Tibial artery (tissue), 4 donors: Measurements from ENCODE around the gene TCAP.

Source experiments
- DNase-seq, 2 donors: peaks; one replicate each; pipeline ENCODE4 v3.0.0-alpha.2; 2019
- H3K27ac ChIP-seq, 2 donors: fragments of 200-600 bp; sonication (generic) in 1 of 2; 1 replicate in 1 of 2; 2 replicates in 1 of 2; pipeline ENCODE4 v1.5.1; 2018 to 2019; ENCODE audit warnings: mild to moderate bottlenecking in 1 of 2
- H3K27me3 ChIP-seq, 2 donors: fragments of 200-600 bp; sonication (generic) in 1 of 2; one replicate each; pipeline versions ENCODE4 v1.5.1 to v1.6.0; 2016 to 2019
- H3K36me3 ChIP-seq, 3 donors: fragments of 200-600 bp; sonication (generic) in 2 of 3; one replicate each; pipeline ENCODE4 v1.5.1; 2016 to 2019; ENCODE audit warnings: mild to moderate bottlenecking in 2 of 3
- H3K4me1 ChIP-seq, 4 donors: fragments of 200-600 bp; sonication (generic) in 2 of 4; 1 replicate in 3 of 4; 2 replicates in 1 of 4; pipeline ENCODE4 v1.5.1; 2016 to 2019
- H3K4me3 ChIP-seq, 2 donors: fragments of 200-600 bp; sonication (generic) in 1 of 2; 1 replicate in 1 of 2; 2 replicates in 1 of 2; pipeline ENCODE4 v1.5.1; 2018 to 2019; ENCODE audit warnings: mild to moderate bottlenecking in 2 of 2
- H3K9me3 ChIP-seq, 3 donors: fragments of 200-600 bp; sonication (generic) in 1 of 3; one replicate each; pipeline ENCODE4 v1.5.1; 2016 to 2019
- intact Hi-C: fragments of 100-400 bp; cut with DNase I; formaldehyde crosslinking; loops from one replicate; pipeline ENCODE4 v1.15.0; 2023; ENCODE audit warnings: low total_unique reads
- TF ChIP-seq, protein P1 (sequence below), 2 experiments: fragments of 200-600 bp in 1 of 2; fragments of 450-650 bp in 1 of 2; IDR thresholded peaks; one replicate each; pipeline ENCODE4 v1.5.1; 2017 to 2019; ENCODE audit warnings: antibody characterized with exemption in 2 of 2, mild to moderate bottlenecking in 1 of 2, moderate library complexity in 1 of 2

TCAP gene

DNA sequence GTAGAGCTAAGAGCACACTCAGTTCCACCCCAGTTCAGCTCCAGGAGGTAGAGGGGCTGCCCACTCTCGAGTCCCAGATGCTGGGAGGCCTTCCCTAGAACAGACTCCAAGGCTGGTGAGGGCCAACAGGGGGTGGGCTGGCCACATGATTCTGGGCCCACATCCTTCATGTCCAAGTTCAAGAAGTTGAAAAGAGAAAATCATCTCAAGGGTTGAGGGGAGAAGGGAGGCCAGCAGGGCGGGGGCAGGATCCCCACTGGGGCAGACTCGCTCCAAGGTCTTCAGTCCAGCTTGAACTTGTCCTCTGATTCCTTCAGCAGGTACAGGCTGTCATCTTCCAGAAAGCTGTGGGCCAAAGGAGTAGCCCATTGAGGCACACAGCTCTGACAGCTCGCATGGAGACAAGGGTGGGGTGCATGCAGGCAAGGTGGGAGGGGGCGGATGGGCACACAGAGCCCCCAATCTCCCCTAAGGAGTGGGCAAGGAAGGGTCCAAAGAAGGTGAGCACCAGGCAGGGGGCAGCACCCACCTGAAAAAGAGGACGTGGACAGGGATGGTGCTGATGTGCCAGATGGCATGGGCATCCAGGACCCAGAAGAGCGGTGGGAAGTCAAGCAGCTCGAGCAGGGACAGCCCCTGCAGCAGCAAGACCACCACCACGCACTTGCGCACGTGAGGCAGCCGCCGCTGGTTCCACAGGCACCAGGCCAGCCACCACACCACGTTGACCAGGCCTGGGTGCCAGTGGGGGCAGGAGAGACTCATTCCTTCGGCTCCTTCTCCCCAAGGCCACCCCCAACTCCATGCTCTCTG is 7.6 kb downstream of the TCAP start:
- TF ChIP-seq, protein P1, sequence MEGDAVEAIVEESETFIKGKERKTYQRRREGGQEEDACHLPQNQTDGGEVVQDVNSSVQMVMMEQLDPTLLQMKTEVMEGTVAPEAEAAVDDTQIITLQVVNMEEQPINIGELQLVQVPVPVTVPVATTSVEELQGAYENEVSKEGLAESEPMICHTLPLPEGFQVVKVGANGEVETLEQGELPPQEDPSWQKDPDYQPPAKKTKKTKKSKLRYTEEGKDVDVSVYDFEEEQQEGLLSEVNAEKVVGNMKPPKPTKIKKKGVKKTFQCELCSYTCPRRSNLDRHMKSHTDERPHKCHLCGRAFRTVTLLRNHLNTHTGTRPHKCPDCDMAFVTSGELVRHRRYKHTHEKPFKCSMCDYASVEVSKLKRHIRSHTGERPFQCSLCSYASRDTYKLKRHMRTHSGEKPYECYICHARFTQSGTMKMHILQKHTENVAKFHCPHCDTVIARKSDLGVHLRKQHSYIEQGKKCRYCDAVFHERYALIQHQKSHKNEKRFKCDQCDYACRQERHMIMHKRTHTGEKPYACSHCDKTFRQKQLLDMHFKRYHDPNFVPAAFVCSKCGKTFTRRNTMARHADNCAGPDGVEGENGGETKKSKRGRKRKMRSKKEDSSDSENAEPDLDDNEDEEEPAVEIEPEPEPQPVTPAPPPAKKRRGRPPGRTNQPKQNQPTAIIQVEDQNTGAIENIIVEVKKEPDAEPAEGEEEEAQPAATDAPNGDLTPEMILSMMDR (IDR thresholded peaks at IDR 0.05) = no peak
- intact Hi-C loops = loop anchor here (5.0 kb wide), 1 partner anchor 35 kb away; the partner anchor contains the start of gene STARD3
- no peaks in the 10 kb centered on the region for H3K27me3 ChIP-seq
- no peaks in the 10 kb centered on the region for H3K9me3 ChIP-seq
- H3K4me1 ChIP-seq = peaks cover 10 to 67% (median 58%) of the 10 kb centered on the region in 4 donors
- no peaks in the 10 kb centered on the region for H3K36me3 ChIP-seq
- H3K27ac ChIP-seq = peak overlapping the region; percentile 39 to 51
- H3K4me3 ChIP-seq = no peak overlapping the region
- DNase-seq = no peak

DNA sequence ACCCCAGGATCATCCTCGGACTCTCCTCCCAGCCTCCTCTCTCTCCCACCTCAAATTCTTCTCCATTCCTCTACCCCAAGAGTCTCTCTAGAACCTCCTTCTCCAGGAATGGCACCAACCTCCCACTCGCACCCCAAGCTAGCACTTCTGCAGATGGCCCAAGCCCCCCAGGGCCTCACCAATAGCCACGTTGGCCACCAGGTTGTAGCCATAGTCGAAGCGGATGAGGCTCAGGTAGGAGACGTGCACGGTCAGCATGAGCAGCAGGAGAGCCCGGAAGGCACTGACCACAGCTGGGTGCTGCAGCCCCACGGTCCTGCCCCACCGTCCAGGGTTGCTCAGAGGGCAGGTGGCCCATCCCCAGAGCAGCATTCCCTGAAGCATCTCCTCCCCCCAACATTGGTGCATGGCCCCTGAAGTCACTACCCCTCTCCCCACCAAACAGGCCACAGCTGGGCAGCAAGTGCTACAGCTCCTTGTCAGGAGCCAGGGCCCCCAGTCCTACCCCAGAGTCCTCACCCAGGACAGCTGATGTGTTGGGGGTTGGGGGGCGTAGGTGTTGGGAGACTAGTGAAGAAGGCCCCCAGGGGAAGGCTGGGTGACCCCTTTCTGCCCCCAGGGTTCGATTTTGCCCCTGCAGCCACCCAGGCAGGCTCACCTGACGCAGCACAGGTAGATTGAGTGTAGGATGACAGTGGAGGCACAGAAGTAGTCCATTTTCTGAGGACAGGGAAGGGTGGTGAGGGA is 8.4 kb downstream of the TCAP start:
- H3K4me1 ChIP-seq = peaks cover 7 to 67% (median 58%) of the 10 kb centered on the region in 4 donors

DNA sequence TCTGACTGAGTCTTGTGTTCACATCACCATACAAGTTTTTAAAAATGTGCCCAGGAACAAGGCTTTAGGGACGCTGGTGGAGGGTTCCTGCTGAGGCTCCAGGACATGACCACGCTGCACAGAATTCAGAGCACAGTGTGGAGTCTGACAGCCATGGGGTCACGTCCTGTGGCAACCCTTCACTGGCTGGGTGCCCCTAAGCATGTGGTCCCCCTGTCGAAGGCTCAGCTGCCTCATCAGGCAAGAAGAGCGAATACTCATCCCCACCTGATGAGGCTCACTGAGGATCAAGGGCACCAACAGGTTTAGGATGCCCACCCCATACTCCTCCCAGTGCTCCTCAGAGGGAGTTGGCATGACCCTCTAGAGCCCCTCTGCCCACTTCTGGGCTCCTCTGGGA is 9.0 kb downstream of the TCAP start:
- no peaks in the 10 kb centered on the region for H3K36me3 ChIP-seq
- no peak for DNase-seq
- intact Hi-C loops = loop anchor here (5.0 kb wide), 1 partner anchor 37 kb away; the partner anchor contains the start of gene STARD3
- TF ChIP-seq, protein P1 (IDR thresholded peaks at IDR 0.05) = no peak
- H3K27ac ChIP-seq = peak overlapping the region; percentile 84 to 88
- H3K4me1 ChIP-seq = peaks cover 7 to 70% (median 60%) of the 10 kb centered on the region in 4 donors
- no peaks in the 10 kb centered on the region for H3K27me3 ChIP-seq
- no peak overlapping the region for H3K4me3 ChIP-seq
- no peaks in the 10 kb centered on the region for H3K9me3 ChIP-seq

More for the DNA sequence above, 8.4 kb downstream of the TCAP start:
- H3K27ac ChIP-seq = peak overlapping the region; percentile 84 to 88
- intact Hi-C loops = loop anchor here (5.0 kb wide), 1 partner anchor 36 kb away; the partner anchor contains the start of gene STARD3
- no peaks in the 10 kb centered on the region for H3K27me3 ChIP-seq
- no peak overlapping the region for H3K4me3 ChIP-seq
- TF ChIP-seq, protein P1 (IDR thresholded peaks at IDR 0.05) = no peak
- H3K9me3 ChIP-seq = no peaks in the 10 kb centered on the region
- no peak for DNase-seq
- H3K36me3 ChIP-seq = no peaks in the 10 kb centered on the region

DNA sequence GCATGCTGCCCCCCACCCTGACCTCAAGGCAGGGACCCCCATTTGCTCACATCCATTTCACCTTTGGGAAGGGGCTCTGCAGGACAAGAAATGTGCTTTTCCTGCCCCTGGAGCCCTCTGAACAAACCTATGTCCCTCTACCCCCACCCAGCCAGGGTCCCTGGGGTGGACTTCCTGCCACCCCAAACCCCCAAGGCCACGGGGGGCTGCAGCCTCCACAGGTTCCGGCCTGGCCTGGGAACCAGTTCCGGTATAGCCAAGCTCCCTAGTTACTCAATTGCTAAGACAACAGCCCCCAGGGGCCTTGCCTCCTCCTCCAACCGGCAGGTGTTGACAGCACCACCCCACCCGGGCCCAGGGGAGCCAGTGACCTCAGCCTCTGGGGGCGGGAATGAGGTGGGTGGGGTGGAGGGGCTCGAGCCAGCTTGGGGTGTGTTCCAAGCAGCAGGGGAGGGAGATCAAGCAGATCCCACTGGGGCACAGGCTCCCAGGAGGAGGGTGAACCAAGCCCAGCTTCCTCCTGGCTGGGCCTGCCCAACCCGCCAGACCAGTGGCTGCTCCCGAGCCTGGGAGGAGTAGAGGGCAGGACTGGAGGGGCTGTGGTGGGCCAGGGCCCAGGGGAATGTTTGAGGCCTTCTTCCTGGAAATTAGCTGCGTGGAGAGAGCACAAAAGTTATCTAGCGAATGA is 9.7 kb downstream of the TCAP start:
- Histone ChIP-seq H3K27me3 (no peaks in the 10 kb centered on the region), H3K36me3 (peaks cover 0 to 1% (median 0%) of the 10 kb centered on the region in 3 donors), H3K27ac (peak overlapping the region; percentile 84 to 88), H3K4me3 (peak overlapping the region in 1 of 2 donors; percentile 5), H3K4me1 (peaks cover 7 to 76% (median 60%) of the 10 kb centered on the region in 4 donors), H3K9me3 (no peaks in the 10 kb centered on the region)
- intact Hi-C loops = loop anchor here (5.0 kb wide), 1 partner anchor 38 kb away; the partner anchor contains the start of gene STARD3
- TF ChIP-seq, protein P1 (IDR thresholded peaks at IDR 0.05) = no peak
- peak; percentile 45 to 91 for DNase-seq

DNA sequence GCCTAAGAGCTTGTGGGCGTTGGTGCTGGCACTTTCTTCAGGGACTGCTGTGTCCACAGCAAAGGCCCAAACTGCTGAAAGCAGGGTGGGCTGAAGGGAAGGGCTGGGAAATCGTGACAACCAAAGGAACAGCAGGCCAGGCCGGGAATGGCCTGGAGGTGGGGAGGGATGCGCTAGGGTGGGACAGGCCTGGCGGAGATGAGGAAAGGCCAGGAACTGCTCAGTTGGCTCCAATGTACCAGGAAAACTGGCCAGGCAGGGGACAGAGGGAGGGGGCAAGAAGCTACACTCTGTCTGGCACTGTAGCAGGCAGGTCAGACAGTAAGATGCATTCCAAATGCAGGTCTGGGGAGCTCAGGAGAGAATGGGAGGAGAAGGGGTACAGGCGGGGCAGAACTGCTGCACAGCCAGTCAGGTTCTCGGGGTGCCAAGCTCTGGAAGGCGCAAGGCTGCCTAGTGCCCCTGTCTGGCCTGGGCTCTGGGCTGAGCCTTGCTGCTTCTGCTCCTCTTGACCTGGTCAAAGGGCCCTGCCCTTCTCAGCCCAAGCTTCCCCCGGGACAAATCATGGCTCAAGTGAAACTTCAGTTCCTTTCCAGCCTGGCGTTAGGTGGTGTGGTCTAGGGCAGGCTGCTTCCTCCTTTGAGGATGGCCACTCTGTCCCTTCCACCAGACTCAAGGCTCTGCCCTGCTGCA is 10.4 kb downstream of the TCAP start:
- Histone ChIP-seq H3K4me3 (peak overlapping the region in 1 of 2 donors; percentile 5), H3K27me3 (no peaks in the 10 kb centered on the region), H3K4me1 (peaks cover 7 to 83% (median 60%) of the 10 kb centered on the region in 4 donors), H3K27ac (peak overlapping the region; percentile 84 to 88), H3K9me3 (no peaks in the 10 kb centered on the region), H3K36me3 (peaks cover 0 to 8% (median 0%) of the 10 kb centered on the region in 3 donors)
- no peak for DNase-seq
- TF ChIP-seq, protein P1 (IDR thresholded peaks at IDR 0.05) = no peak
- intact Hi-C loops = no loop called here
